BLaER1 treated with 17β-estradiol and CSF1 and Interleukin-3, amounts not matched to agents 10 nM and 100 nM (cell line): ENCODE results near the gene TEX19.

Experiments used
- H3K27ac ChIP-seq, 11 experiments: shearing (Covaris generic); formaldehyde crosslinking; 2 replicates each; pipeline ENCODE4 v1.8.1; 2022
- H3K27me3 ChIP-seq, 11 experiments: shearing (Covaris generic); formaldehyde crosslinking; 2 replicates each; pipeline ENCODE4 v1.8.1; 2022
- H3K36me3 ChIP-seq, 11 experiments: shearing (Covaris generic); formaldehyde crosslinking; 2 replicates each; pipeline ENCODE4 v1.8.1; 2022
- H3K4me1 ChIP-seq, 10 experiments: shearing (Covaris generic); formaldehyde crosslinking; 2 replicates each; pipeline ENCODE4 v1.8.1; 2022
- H3K4me2 ChIP-seq, 11 experiments: shearing (Covaris generic); formaldehyde crosslinking; 2 replicates each; pipeline ENCODE4 v1.8.1; 2022
- H3K4me3 ChIP-seq, 10 experiments: shearing (Covaris generic); formaldehyde crosslinking; 2 replicates each; pipeline ENCODE4 v1.8.1; 2022
- H3K9ac ChIP-seq, 11 experiments: shearing (Covaris generic); formaldehyde crosslinking; 2 replicates each; pipeline ENCODE4 v1.8.1; 2022
- H3K9me3 ChIP-seq, 11 experiments: shearing (Covaris generic); formaldehyde crosslinking; replicated peaks in 1 of 11; 2 replicates each; pipeline ENCODE4 v1.8.1; 2022
- H4K20me1 ChIP-seq, 11 experiments: shearing (Covaris generic); formaldehyde crosslinking; 2 replicates each; pipeline ENCODE4 v1.8.1; 2022
- Cebpa-rat ChIP-seq, 11 experiments: shearing (Covaris generic); IDR thresholded peaks; 2 replicates each; pipeline ENCODE4 v1.8.1; 2022

The TEX19 gene

GRCh38 chr17:82390860-82391435, 31.9 kb downstream of the TEX19 start:
- TF ChIP-seq Cebpa-rat (IDR thresholded peaks at IDR 0.05): no peak
- Histone ChIP-seq H3K9ac (no peak overlapping the region), H3K4me2 (no peak overlapping the region), H3K27me3 (peaks cover 45 to 79% (median 73%) of the 10 kb centered on the region in 11 experiments), H3K36me3 (peaks cover 4 to 26% (median 15%) of the 10 kb centered on the region in 11 experiments; a peak in 14 of 22 replicates), H3K4me1 (peaks cover 16 to 35% (median 32%) of the 10 kb centered on the region in 10 experiments; a peak in 19 of 20 replicates), H4K20me1 (peaks cover 0 to 88% (median 65%) of the 10 kb centered on the region in 11 experiments; a peak in 20 of 22 replicates), H3K4me3 (no peak overlapping the region), H3K27ac (no peak overlapping the region), H3K9me3 (no peaks in the 10 kb centered on the region)

GRCh38 chr17:82391496-82392066, 32.5 kb downstream of the TEX19 start:
- H3K9me3 ChIP-seq: no peaks in the 10 kb centered on the region
- H3K27ac ChIP-seq: no peak overlapping the region
- no peak overlapping the region for H3K9ac ChIP-seq
- peaks cover 4 to 26% (median 15%) of the 10 kb centered on the region in 11 experiments; a peak in 14 of 22 replicates for H3K36me3 ChIP-seq
- H4K20me1 ChIP-seq: peaks cover 0 to 91% (median 63%) of the 10 kb centered on the region in 11 experiments; a peak in 20 of 22 replicates
- TF ChIP-seq Cebpa-rat (IDR thresholded peaks at IDR 0.05): no peak
- peaks cover 40 to 79% (median 71%) of the 10 kb centered on the region in 11 experiments for H3K27me3 ChIP-seq
- no peak overlapping the region for H3K4me3 ChIP-seq
- H3K4me1 ChIP-seq: peaks cover 17 to 37% (median 34%) of the 10 kb centered on the region in 10 experiments; a peak in 19 of 20 replicates
- H3K4me2 ChIP-seq: no peak overlapping the region

GRCh38 chr17:82392209-82392920, 33.3 kb downstream of the TEX19 start:
- no peaks in the 10 kb centered on the region for H3K9me3 ChIP-seq
- H3K4me1 ChIP-seq: peaks cover 21 to 40% (median 34%) of the 10 kb centered on the region in 10 experiments; a peak in 19 of 20 replicates
- H4K20me1 ChIP-seq: peaks cover 0 to 87% (median 59%) of the 10 kb centered on the region in 11 experiments; a peak in 20 of 22 replicates
- peaks cover 35 to 75% (median 69%) of the 10 kb centered on the region in 11 experiments for H3K27me3 ChIP-seq
- no peak for TF ChIP-seq Cebpa-rat (IDR thresholded peaks at IDR 0.05)
- peak overlapping the region in 7 of 11 experiments; percentile 32 to 73 (median 55); a peak in 12 of 22 replicates for H3K4me2 ChIP-seq
- H3K4me3 ChIP-seq: no peak overlapping the region
- no peak overlapping the region for H3K27ac ChIP-seq
- peaks cover 4 to 26% (median 15%) of the 10 kb centered on the region in 11 experiments; a peak in 14 of 22 replicates for H3K36me3 ChIP-seq
- peak overlapping the region in 2 of 11 experiments; percentile 26 to 29; a peak in 2 of 22 replicates for H3K9ac ChIP-seq

- Histone ChIP-seq H4K20me1 (peaks cover 0 to 87% (median 54%) of the 10 kb centered on the region in 11 experiments; a peak in 20 of 22 replicates), H3K4me1 (peaks cover 20 to 40% (median 34%) of the 10 kb centered on the region in 10 experiments; a peak in 19 of 20 replicates), H3K4me3 (no peak overlapping the region), H3K36me3 (peaks cover 6 to 31% (median 15%) of the 10 kb centered on the region in 11 experiments; a peak in 14 of 22 replicates), H3K4me2 (peak overlapping the region in 8 of 11 experiments; percentile 32 to 75 (median 63); a peak in 13 of 22 replicates), H3K9ac (peak overlapping the region in 2 of 11 experiments; percentile 26 to 29; a peak in 2 of 22 replicates), H3K9me3 (no peaks in the 10 kb centered on the region), H3K27me3 (peaks cover 33 to 75% (median 65%) of the 10 kb centered on the region in 11 experiments), H3K27ac (no peak overlapping the region)
- no peak for TF ChIP-seq Cebpa-rat (IDR thresholded peaks at IDR 0.05)
These were observed 33.9 kb downstream of the TEX19 start for GRCh38 chr17:82392941-82393340.

DNA sequence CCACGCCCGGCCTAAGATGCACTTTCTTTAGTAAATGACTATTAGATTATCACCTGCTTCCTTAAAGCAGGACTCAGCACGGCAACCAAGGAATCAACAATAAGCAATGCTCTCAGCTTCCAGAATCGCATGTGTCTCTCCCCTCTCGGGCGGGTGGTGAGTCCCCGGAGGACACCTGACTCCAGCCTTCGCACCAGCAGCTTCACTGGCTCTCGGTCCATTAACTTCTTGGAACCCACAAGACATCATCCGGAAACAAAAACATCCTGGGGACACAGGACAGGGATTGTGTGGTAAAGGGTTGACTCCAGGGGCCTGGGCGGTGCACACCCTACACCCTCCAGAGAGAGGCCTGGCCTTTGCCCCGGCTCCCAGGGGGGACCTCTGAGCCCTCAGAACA, 35.2 kb downstream of the TEX19 start:
- H3K9ac ChIP-seq: peak overlapping the region in 2 of 11 experiments; percentile 13 to 19; a peak in 1 of 22 replicates
- peak overlapping the region; percentile 14 to 81 (median 72); a peak in 21 of 22 replicates for H3K4me2 ChIP-seq
- peaks cover under 1 to 87% (median 53%) of the 10 kb centered on the region in 11 experiments; a peak in 20 of 22 replicates for H4K20me1 ChIP-seq
- H3K9me3 ChIP-seq: no peaks in the 10 kb centered on the region
- no peak overlapping the region for H3K4me3 ChIP-seq
- peaks cover 6 to 33% (median 15%) of the 10 kb centered on the region in 11 experiments; a peak in 14 of 22 replicates for H3K36me3 ChIP-seq
- H3K27me3 ChIP-seq: peaks cover 30 to 72% (median 57%) of the 10 kb centered on the region in 11 experiments
- no peak for TF ChIP-seq Cebpa-rat (IDR thresholded peaks at IDR 0.05)
- H3K4me1 ChIP-seq: peaks cover 23 to 44% (median 38%) of the 10 kb centered on the region in 10 experiments
- no peak overlapping the region for H3K27ac ChIP-seq

DNA sequence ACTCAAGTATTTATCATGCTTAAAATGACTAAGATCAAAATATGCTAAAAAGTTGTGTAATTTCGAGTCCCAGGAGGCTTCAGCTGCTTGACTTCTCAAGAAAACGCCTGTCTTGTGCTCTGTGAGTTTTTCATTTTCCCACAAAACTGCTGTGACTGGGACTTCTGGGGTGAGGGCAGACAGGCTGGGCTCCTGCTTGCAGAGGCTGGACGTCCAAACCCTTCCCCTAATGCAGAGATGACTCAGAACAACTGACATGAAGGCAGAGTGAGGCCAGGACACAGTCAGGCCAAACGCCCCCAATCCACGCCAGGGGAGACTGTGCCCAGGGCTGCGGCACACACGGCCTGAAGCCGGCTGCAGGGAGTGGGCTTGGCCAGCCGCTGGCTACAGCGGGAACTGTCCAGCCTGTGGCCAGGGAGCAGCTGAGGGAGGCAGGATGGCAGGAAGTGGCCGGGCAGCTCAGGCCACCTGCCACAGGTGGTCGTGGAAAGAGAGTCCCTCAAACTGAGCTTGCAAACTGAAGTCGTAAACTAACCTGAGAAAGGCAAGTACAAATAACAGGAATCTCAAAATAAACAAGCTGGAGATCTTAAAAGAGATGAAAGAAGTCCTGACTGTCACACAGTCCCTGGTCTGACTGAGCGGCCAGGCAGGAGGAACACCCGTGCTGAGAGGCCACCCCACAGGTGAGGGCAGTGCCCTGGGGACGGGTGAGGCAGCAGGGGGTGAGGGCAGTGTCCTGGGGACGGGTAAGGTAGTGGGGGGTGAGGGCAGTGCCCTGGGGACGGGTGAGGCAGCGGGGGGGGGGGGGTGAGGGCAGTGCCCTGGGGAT, 37.8 kb downstream of the TEX19 start:
- Histone ChIP-seq H3K9me3 (no peaks in the 10 kb centered on the region), H3K27ac (no peak overlapping the region), H3K4me2 (peak overlapping the region in 7 of 11 experiments; percentile 26 to 47 (median 34); a peak in 11 of 22 replicates), H3K27me3 (peaks cover 37 to 68% (median 57%) of the 10 kb centered on the region in 11 experiments), H3K4me3 (no peak overlapping the region), H3K4me1 (peaks cover 48 to 69% (median 63%) of the 10 kb centered on the region in 10 experiments), H3K9ac (no peak overlapping the region), H3K36me3 (peaks cover 6 to 29% (median 13%) of the 10 kb centered on the region in 11 experiments; a peak in 17 of 22 replicates), H4K20me1 (peaks cover 10 to 86% (median 68%) of the 10 kb centered on the region in 11 experiments; a peak in 20 of 22 replicates)
- TF ChIP-seq Cebpa-rat (IDR thresholded peaks at IDR 0.05): no peak

- Histone ChIP-seq H3K36me3 (peaks cover 1 to 29% (median 17%) of the 10 kb centered on the region in 11 experiments; a peak in 20 of 22 replicates), H3K27ac (no peak overlapping the region), H4K20me1 (peaks cover 10 to 83% (median 60%) of the 10 kb centered on the region in 11 experiments; a peak in 20 of 22 replicates), H3K4me3 (no peak overlapping the region), H3K9ac (no peak overlapping the region), H3K4me1 (peaks cover 50 to 68% (median 63%) of the 10 kb centered on the region in 10 experiments), H3K27me3 (peaks cover 29 to 61% (median 48%) of the 10 kb centered on the region in 11 experiments), H3K9me3 (no peaks in the 10 kb centered on the region), H3K4me2 (no peak overlapping the region)
- no peak for TF ChIP-seq Cebpa-rat (IDR thresholded peaks at IDR 0.05)
These were observed 38.6 kb downstream of the TEX19 start for GRCh38 chr17:82397449-82398335.
